Naive thymus-derived CD8-positive, alpha-beta T cell (primary cell): Measurements from ENCODE around the gene PFKP. TPM values are rescaled to one million over a fixed set of nuclear protein-coding genes. Genes with fewer than 3 reads are reported as not detected.

ENCODE experiments used
- ATAC-seq, 2 donors: fragments of 150-1000 bp; cut with Tn5 transposase in 1 of 2; sonication (Bioruptor Pico), chemical (Tn5 transposase) in 1 of 2; 1 replicate in 1 of 2; 2 replicates in 1 of 2; pipeline ENCODE4 v1.10.0; 2021; ENCODE audit warnings: mild to moderate bottlenecking in 2 of 2, moderate library complexity in 2 of 2
- POLR2A ChIA-PET: fragments of 350-600 bp; sonication (Branson Sonifier 250); formaldehyde crosslinking; loops from one replicate; lab custom pipeline; 2021; ENCODE audit warnings: antibody characterized with exemption; lab: Charles Lee
- DNase-seq, 10 donors: peaks; one replicate each; pipeline versions ENCODE4 v3.0.0 to v3.0.0-alpha.2; 2020 to 2022
- H3K27ac Mint-ChIP-seq, 10 donors: one replicate each; pipeline ENCODE4 v1.8.0; 2020 to 2022; ENCODE audit warnings: mild to moderate bottlenecking in 10 of 10, mixed read lengths in 10 of 10, moderate library complexity in 4 of 10, inconsistent platforms in 1 of 10
- H3K27me3 Mint-ChIP-seq, 5 donors: one replicate each; pipeline ENCODE4 v1.8.0; 2021 to 2022; ENCODE audit warnings: mixed read lengths in 5 of 5
- H3K36me3 Mint-ChIP-seq, 3 donors: one replicate each; pipeline ENCODE4 v1.8.0; 2020 to 2022; ENCODE audit warnings: mixed read lengths in 3 of 3, mild to moderate bottlenecking in 2 of 3, inconsistent platforms in 1 of 3
- H3K4me1 Mint-ChIP-seq, 4 donors: one replicate each; pipeline ENCODE4 v1.8.0; 2021 to 2022; ENCODE audit warnings: mixed read lengths in 4 of 4
- H3K4me3 Mint-ChIP-seq, 10 donors: one replicate each; pipeline ENCODE4 v1.8.0; 2020 to 2022; ENCODE audit warnings: mild to moderate bottlenecking in 10 of 10, mixed read lengths in 10 of 10, moderate library complexity in 6 of 10, inconsistent platforms in 1 of 10
- H3K9me3 Mint-ChIP-seq, 9 donors: one replicate each; pipeline ENCODE4 v1.8.0; 2020 to 2022; ENCODE audit warnings: mixed read lengths in 9 of 9, mild to moderate bottlenecking in 3 of 9, inconsistent platforms in 1 of 9, moderate library complexity in 1 of 9
- polyA plus RNA-seq, 3 donors: library from polyadenylated mRNA; unstranded; fragments of 300-500 nt; fragmentation: Illumina TruSeq; gene quantifications; one replicate each; pipeline ENCODE4 v1.2.3, GENCODE V29; 2021
- total RNA-seq, 8 experiments: library from RNA in 2 of 8; stranded (reverse) in 2 of 8; gene quantifications; one replicate each; pipeline ENCODE4 v1.2.3 and lab custom pipeline; 2021 to 2026

PFKP gene
- total and polyA plus RNA-seq, 5 experiments from 2014 or later = 26.4 to 69.5 (median 41.2) TPM

DNA sequence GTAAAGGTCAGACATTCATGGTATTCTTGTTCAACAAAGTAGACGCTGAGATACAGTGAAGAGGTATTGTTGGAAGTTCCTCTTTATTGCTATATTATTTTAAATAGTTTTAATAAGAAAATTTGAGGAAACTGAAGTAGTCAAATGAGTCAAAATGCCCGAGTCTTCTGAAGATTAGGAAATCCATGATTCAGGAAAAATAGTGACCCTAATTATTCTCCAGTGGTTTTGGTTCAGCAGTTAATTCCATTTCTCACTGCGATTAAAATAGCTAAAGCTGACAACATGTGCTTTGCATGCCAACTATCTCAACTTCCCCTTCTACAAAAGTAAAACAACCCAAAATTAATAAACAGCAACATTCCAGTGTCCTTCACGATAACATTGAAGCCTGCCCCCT, 32.7 kb upstream of the PFKP start:
- ATAC-seq (no peak), DNase-seq (no peak)
- Mint-ChIP-seq H3K36me3 (peaks cover 0 to 3% (median 0%) of the 10 kb centered on the region in 3 donors), H3K9me3 (peaks cover 0 to 14% (median 8%) of the 10 kb centered on the region in 9 donors), H3K27me3 (peaks cover 22 to 53% (median 38%) of the 10 kb centered on the region in 5 donors), H3K4me1 (peaks cover 0 to 21% (median under 1%) of the 10 kb centered on the region in 4 donors), H3K27ac (no peak overlapping the region), H3K4me3 (no peak overlapping the region)
- POLR2A ChIA-PET = no interaction called here

DNA sequence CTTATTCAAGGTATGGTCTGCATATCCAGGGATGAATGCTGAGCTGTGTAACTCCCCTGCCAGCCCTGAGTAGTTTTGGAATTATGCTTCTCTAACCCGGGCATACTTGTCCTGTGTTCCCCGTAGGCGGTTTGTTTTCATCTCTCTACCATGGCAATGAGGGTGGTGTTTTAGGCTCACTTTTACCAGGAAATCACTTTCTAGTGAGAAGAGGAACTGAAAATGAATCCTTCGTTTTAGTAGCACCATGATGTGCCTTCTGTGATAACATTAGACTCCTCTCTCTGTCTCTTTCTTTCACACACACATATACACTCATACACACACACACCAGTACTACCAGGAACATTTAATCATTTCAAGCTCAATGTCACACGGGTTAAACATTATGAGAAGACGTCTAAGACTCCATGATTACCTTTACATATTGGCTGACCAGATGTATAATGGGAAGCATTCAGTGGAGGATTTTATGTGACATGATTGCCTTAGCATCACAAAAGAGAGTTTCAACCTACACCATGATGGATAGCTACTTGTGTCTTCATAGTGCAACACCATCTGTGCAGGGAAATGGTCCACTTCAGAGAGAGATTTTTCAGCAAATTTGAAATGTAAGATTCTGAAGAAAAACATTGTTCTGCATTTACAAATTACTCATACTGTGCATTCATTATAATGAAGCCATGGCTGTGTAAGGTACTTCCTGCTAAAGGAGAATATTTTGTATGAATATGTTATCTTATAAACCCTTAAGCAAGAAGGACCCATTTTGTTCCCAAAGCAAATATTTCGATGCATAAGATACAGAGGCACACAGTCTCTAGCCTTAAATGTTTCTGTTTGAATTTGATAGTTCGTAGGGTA, 31.0 kb upstream of the PFKP start:
- H3K27me3 Mint-ChIP-seq = peaks cover 22 to 46% (median 34%) of the 10 kb centered on the region in 5 donors
- peak overlapping the region in 1 of 10 donors; percentile 26 for H3K27ac Mint-ChIP-seq
- H3K9me3 Mint-ChIP-seq = peaks cover 0 to 14% (median 9%) of the 10 kb centered on the region in 9 donors
- H3K4me3 Mint-ChIP-seq = peak overlapping the region in 1 of 10 donors; percentile 7
- DNase-seq (no peak), ATAC-seq (peak in 1 of 2 donors; percentile 50)
- H3K36me3 Mint-ChIP-seq = peaks cover 0 to 3% (median 0%) of the 10 kb centered on the region in 3 donors
- POLR2A ChIA-PET = no interaction called here
- peaks cover 0 to 24% (median under 1%) of the 10 kb centered on the region in 4 donors for H3K4me1 Mint-ChIP-seq

DNA sequence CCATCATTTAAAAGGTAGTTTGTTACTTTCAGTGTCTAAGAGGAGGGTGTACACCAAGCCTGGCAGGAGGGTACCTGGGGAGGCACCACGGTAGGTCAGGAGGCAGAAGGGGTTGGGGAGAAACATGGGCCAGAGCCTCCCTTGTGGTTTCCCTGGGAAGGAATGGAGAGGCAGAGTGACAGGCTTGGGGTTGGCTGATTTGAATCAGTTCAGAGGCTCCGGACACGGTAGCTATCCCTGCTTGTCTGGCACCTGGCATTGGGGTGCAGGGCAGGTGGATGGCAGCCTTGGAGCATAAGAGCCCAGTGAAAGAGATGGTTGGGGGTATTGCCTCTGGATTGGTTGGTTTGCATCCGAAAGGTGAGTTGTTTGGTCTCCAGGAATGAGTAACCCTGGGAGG, 30.2 kb upstream of the PFKP start:
- DNase-seq = no peak
- Mint-ChIP-seq H3K36me3 (peaks cover 0 to 3% (median 0%) of the 10 kb centered on the region in 3 donors), H3K27ac (peak overlapping the region in 1 of 10 donors; percentile 40), H3K4me3 (no peak overlapping the region), H3K9me3 (peaks cover 0 to 14% (median 9%) of the 10 kb centered on the region in 9 donors), H3K27me3 (peaks cover 18 to 38% (median 26%) of the 10 kb centered on the region in 5 donors), H3K4me1 (peaks cover 0 to 24% (median under 1%) of the 10 kb centered on the region in 4 donors)
- no peak for ATAC-seq
- POLR2A ChIA-PET = no interaction called here

DNA sequence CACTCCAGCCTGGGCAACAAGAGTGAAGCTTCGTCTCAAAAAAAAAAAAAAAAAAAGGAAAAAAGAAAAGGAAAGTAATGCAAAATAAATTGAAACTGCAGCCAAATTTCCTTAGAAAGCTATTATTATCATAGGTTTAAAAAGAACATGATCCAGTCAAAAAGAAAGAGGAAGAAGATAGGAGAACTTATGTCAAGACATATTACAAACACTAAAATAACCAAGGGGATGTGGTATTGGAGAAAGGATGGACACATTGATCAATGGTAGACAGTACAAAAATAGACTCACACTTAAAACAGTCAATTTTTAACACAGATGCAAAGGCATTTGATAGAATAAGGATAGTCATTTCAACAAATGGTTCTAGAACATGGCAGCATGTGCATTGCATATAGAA, 27.3 kb upstream of the PFKP start:
- ATAC-seq = no peak
- no peak overlapping the region for H3K4me3 Mint-ChIP-seq
- DNase-seq = no peak
- H3K36me3 Mint-ChIP-seq = peaks cover 0 to 3% (median 0%) of the 10 kb centered on the region in 3 donors
- POLR2A ChIA-PET = no interaction called here
- no peak overlapping the region for H3K27ac Mint-ChIP-seq
- H3K27me3 Mint-ChIP-seq = peaks cover 15 to 33% (median 19%) of the 10 kb centered on the region in 5 donors
- H3K4me1 Mint-ChIP-seq = peaks cover 4 to 23% (median 5%) of the 10 kb centered on the region in 4 donors
- H3K9me3 Mint-ChIP-seq = peaks cover 0 to 14% (median 9%) of the 10 kb centered on the region in 9 donors

DNA sequence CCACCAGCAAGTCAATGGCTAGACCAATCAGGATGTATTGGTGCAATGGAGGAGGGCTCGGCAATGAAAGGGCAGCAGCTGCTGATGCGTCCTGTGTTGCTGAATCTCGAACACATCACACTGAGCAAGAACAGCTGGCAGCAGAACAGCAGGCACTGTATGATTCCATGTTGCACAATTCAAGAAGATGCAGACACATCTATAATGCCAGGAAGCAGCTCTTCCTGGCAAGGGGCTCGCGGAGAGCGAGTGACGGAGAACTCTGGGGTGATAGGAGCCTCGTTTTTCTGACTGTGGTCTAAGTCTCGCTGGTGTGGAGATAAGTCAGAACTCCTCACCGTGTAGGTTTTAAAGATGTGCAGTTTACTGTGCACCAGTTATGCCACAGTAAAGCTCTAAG, 24.8 kb upstream of the PFKP start:
- peaks cover 7 to 24% (median 13%) of the 10 kb centered on the region in 5 donors for H3K27me3 Mint-ChIP-seq
- H3K4me1 Mint-ChIP-seq = peaks cover 2 to 8% (median 5%) of the 10 kb centered on the region in 4 donors
- H3K27ac Mint-ChIP-seq = peak overlapping the region in 1 of 10 donors; percentile 15
- POLR2A ChIA-PET = no interaction called here
- H3K4me3 Mint-ChIP-seq = no peak overlapping the region
- peaks cover 0 to 3% (median 0%) of the 10 kb centered on the region in 3 donors for H3K36me3 Mint-ChIP-seq
- peaks cover 0 to 14% (median 8%) of the 10 kb centered on the region in 9 donors for H3K9me3 Mint-ChIP-seq
- DNase-seq (no peak), ATAC-seq (no peak)

DNA sequence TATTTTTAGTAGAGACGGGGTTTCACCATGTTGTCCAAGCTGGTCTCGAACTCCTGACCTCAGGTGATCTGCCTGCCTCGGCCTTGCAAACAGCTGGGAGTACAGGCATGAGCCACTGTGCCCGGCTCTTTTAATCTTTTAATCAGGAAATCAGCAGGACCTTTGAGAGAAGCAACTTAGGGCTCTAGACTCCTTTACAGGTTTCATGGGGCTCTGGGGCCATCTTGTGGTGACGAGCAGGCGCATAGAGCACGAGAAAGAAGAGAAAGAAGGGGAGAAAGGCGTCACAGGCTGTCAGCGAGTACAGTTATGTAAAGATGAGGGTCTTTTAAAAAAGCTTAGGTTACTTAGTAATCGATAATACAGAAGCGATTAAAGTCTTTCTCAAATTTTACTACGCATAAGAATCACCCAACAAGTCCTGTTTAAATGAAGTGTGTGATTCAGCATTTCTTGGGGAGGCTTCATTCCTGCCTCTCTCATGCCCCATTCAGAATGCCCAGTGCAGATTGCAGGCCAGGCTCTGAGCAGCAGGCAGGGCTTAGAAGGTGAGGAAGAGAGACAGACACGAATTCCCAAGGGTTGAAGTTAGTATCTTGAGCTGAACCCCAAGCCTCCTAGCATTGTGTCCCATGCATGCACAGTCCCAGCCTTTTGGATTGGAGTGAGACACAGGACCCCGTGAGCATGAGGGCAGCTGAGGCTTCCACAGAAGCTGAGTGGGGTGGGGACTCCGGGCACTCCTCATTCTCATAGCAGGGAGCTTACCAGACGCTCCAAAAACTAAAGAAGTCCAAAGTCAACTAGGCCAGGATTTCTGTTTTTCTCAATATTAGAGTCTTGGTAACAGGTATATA, 23.6 kb upstream of the PFKP start:
- peaks cover 0 to 9% (median 6%) of the 10 kb centered on the region in 9 donors for H3K9me3 Mint-ChIP-seq
- H3K4me1 Mint-ChIP-seq = peaks cover 2 to 8% (median 5%) of the 10 kb centered on the region in 4 donors
- ATAC-seq (peak in 1 of 2 donors; percentile 62), DNase-seq (peak in 4 of 10 donors; percentile 25 to 39 (median 33))
- POLR2A ChIA-PET = interaction anchor here (0.7 kb wide), 1 partner anchor 1933 kb away, joined by 5 read pairs; no protein-coding TSS in a partner anchor
- no peaks in the 10 kb centered on the region for H3K36me3 Mint-ChIP-seq
- H3K27ac Mint-ChIP-seq = peak overlapping the region in 2 of 10 donors; percentile 50 to 80
- peaks cover 4 to 25% (median 15%) of the 10 kb centered on the region in 5 donors for H3K27me3 Mint-ChIP-seq
- H3K4me3 Mint-ChIP-seq = no peak overlapping the region

DNA sequence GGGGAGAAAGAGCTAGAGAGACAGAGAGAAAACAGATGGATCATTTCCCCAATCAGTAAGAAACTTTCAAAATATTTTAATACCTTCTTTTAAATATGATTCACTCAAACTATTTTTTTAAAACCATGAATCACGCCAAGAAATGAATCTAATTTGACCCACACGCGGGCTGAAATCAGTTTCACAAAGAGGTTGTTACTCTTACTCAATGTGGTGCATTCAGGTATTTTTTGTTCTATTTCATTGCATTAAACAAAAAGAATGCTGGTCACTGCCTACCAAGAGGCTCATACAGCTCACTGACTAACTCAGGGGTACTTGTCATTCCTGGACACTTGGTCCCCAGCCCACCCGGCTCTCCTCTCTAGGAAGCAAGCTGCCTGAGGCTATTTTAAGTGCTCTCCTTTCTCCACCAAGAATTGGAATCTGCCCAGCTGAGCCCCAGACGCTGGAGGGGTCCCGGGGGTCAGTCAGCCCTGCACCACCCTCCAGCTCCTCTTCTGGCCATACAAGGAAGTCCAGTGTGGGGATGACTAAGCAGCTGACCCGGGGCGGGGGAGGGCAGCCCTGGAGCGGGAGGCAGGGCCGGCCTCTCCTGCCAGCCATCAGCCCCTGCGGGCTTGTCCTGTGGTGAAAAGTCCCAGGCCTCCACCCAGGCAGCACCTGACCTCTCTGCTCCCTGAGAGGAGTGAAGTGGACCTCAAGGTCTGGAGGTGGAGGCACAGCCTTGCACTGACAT, 21.7 kb upstream of the PFKP start:
- POLR2A ChIA-PET = no interaction called here
- Mint-ChIP-seq H3K9me3 (peaks cover 0 to under 1% (median 0%) of the 10 kb centered on the region in 9 donors), H3K36me3 (no peaks in the 10 kb centered on the region), H3K4me1 (peaks cover 2 to 6% (median 4%) of the 10 kb centered on the region in 4 donors), H3K27ac (no peak overlapping the region), H3K4me3 (no peak overlapping the region), H3K27me3 (peaks cover 2 to 26% (median 19%) of the 10 kb centered on the region in 5 donors)
- no peak for ATAC-seq
- no peak for DNase-seq

DNA sequence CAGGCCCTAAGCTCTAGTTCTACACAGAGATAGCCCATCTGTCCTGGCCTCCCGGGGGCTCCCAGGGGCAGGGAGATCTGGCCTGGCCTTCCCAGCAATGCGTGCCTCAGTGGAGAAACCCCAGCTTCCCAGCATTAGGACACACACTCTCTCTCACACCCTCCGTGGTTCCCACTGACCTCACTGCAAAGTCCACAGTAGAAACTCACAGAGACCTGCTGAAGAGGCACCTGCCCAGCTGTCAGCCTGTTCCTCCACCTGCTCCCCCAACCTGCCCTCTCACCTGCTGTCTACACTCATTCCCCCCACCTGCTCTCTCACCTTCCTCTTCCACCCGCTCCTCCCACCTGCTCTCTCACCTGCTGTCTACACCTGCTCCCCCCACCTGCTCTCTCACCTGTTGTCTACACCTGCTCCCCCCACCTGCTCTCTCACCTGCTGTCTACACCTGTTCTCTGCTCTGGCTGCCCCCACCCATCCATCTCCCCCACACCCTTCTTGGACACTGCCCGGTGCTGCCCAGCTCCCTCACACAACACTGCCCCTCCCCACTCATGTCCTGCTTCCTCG, 21.1 kb upstream of the PFKP start:
- H3K4me3 Mint-ChIP-seq = no peak overlapping the region

DNA sequence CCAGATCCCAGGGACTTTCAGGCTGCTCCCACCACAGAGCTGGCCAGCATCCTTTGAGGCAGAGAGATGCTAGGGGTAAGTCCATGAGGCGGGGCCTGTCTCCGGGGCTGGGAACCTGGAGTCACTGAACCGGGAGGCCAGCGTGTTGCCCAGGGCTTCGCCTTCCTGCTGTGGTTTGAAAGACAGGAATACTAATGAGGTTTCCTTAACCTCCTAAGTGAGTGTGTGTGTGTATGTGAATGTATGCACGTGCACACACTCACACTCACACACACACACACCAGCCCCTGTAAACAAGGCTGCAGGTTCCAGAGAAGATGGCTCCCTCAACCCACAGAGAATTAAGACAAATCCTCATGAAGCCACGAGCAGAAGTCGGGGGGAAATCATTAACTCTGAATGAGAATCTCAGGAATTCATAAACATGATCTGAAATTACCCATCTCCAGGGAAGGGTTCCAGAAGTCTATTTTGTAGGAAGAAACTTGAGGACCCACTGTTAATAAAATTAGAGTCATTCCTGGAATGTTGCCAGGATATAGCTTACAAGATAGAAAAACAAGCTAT, 20.3 kb upstream of the PFKP start:
- no peaks in the 10 kb centered on the region for H3K9me3 Mint-ChIP-seq
- POLR2A ChIA-PET = no interaction called here
- peaks cover 2 to 6% (median 4%) of the 10 kb centered on the region in 4 donors for H3K4me1 Mint-ChIP-seq
- DNase-seq (no peak), ATAC-seq (no peak)
- H3K27me3 Mint-ChIP-seq = peaks cover 3 to 26% (median 19%) of the 10 kb centered on the region in 5 donors
- H3K4me3 Mint-ChIP-seq = no peak overlapping the region
- no peaks in the 10 kb centered on the region for H3K36me3 Mint-ChIP-seq
- H3K27ac Mint-ChIP-seq = peak overlapping the region in 1 of 10 donors; percentile 56

More for the DNA sequence above, 21.1 kb upstream of the PFKP start:
- ATAC-seq = no peak
- H3K27me3 Mint-ChIP-seq = peaks cover 2 to 26% (median 19%) of the 10 kb centered on the region in 5 donors
- no peaks in the 10 kb centered on the region for H3K9me3 Mint-ChIP-seq
- H3K27ac Mint-ChIP-seq = peak overlapping the region in 1 of 10 donors; percentile 82
- H3K36me3 Mint-ChIP-seq = no peaks in the 10 kb centered on the region
- POLR2A ChIA-PET = no interaction called here
- peaks cover 2 to 6% (median 4%) of the 10 kb centered on the region in 4 donors for H3K4me1 Mint-ChIP-seq
- no peak for DNase-seq

DNA sequence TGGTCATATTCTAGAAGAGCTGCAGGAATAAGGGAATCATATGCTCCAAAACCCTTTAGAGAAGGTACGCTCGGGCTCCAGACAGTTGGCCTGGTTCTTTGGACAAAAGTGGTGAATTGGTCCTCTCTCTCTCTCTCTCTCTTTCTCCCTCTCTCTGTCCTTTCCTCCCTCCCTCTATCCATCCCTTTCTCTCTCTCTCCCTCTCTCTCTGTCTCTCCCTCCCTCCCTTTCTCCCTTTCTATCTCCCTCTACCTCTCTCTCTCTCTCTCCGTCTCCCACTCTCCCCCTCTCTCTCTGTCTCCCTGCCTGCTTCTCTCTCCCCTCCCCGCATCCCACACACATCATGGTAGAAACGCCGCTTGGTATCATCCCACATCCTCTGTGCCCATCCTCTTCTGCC, 19.8 kb upstream of the PFKP start:
- H3K36me3 Mint-ChIP-seq = no peaks in the 10 kb centered on the region
- POLR2A ChIA-PET = no interaction called here
- H3K9me3 Mint-ChIP-seq = no peaks in the 10 kb centered on the region
- H3K4me1 Mint-ChIP-seq = peaks cover 2 to 6% (median 4%) of the 10 kb centered on the region in 4 donors
- H3K27me3 Mint-ChIP-seq = peaks cover 4 to 26% (median 19%) of the 10 kb centered on the region in 5 donors
- H3K4me3 Mint-ChIP-seq = no peak overlapping the region
- no peak for DNase-seq
- ATAC-seq = no peak
- no peak overlapping the region for H3K27ac Mint-ChIP-seq
